Ectodermal cell (in vitro differentiated cells): ENCODE measurements around the gene SMYD3.

Experiments used
- H3K27ac ChIP-seq: 2 replicates; pipeline ENCODE4 v1.7.0; 2013; ENCODE audit warnings: mild to moderate bottlenecking, low read depth, low read length; ENCODE audit not compliant: insufficient read depth, poor library complexity, severe bottlenecking
- H3K27me3 ChIP-seq: 2 replicates; pipeline ENCODE4 v1.7.0; 2013; ENCODE audit warnings: mild to moderate bottlenecking, low read length; ENCODE audit not compliant: insufficient read depth, control insufficient read depth, poor library complexity, severe bottlenecking
- H3K36me3 ChIP-seq: one replicate; pipeline ENCODE4 v1.7.0; 2013; ENCODE audit warnings: low read length; ENCODE audit not compliant: control insufficient read depth, insufficient read depth
- H3K4me1 ChIP-seq: one replicate; pipeline ENCODE4 v1.7.0; 2013; ENCODE audit warnings: low read length; ENCODE audit not compliant: control insufficient read depth, insufficient read depth
- H3K4me3 ChIP-seq: 2 replicates; pipeline ENCODE4 v1.7.0; 2013; ENCODE audit warnings: low read depth, low read length, control low read depth; ENCODE audit not compliant: insufficient read depth
- H3K9me3 ChIP-seq: 2 replicates; pipeline ENCODE4 v1.7.0; 2013; ENCODE audit warnings: mild to moderate bottlenecking, low read length, moderate library complexity; ENCODE audit not compliant: control insufficient read depth
- WGBS, 2 experiments: methylation state at CpG; one replicate each; pipeline ENCODE4 v1.1.7; 2013; ENCODE audit warnings: missing lambda C conversion rate in 2 of 2; 5-methylcytosine and 5-hydroxymethylcytosine counted together

Gene SMYD3

GRCh38 chr1:245710961-245711903, 795.8 kb downstream of the SMYD3 start:
- 76 to 79% methylated on average over 30 of the region's 30 CpGs for WGBS, 2 experiments
- Histone ChIP-seq H3K4me1 (no peaks in the 10 kb centered on the region), H3K27ac (no peak overlapping the region), H3K9me3 (no peaks in the 10 kb centered on the region), H3K27me3 (no peaks in the 10 kb centered on the region), H3K4me3 (no peak overlapping the region), H3K36me3 (no peaks in the 10 kb centered on the region)

- no peaks in the 10 kb centered on the region for H3K27me3 ChIP-seq
- no peaks in the 10 kb centered on the region for H3K9me3 ChIP-seq
- no peaks in the 10 kb centered on the region for H3K4me1 ChIP-seq
- no peak overlapping the region for H3K27ac ChIP-seq
- no peaks in the 10 kb centered on the region for H3K36me3 ChIP-seq
- WGBS, 2 experiments = 92 to 95% methylated on average over 5 of the region's 5 CpGs
- H3K4me3 ChIP-seq = no peak overlapping the region
Observed at GRCh38 chr1:245707941-245708340, 799.1 kb downstream of the SMYD3 start.

GRCh38 chr1:245704765-245705164, 802.3 kb downstream of the SMYD3 start:
- H3K4me1 ChIP-seq = no peaks in the 10 kb centered on the region
- H3K36me3 ChIP-seq = no peaks in the 10 kb centered on the region
- WGBS, 2 experiments = 94 to 95% methylated on average over 7 of the region's 7 CpGs
- H3K9me3 ChIP-seq = no peaks in the 10 kb centered on the region
- no peak overlapping the region for H3K27ac ChIP-seq
- no peaks in the 10 kb centered on the region for H3K27me3 ChIP-seq
- H3K4me3 ChIP-seq = no peak overlapping the region

- no peak overlapping the region for H3K4me3 ChIP-seq
- no peaks in the 10 kb centered on the region for H3K27me3 ChIP-seq
- H3K9me3 ChIP-seq = no peaks in the 10 kb centered on the region
- no peak overlapping the region for H3K27ac ChIP-seq
- H3K4me1 ChIP-seq = no peaks in the 10 kb centered on the region
- H3K36me3 ChIP-seq = no peaks in the 10 kb centered on the region
- 96% methylated on average over 6 of the region's 6 CpGs for WGBS, 2 experiments
Observed at GRCh38 chr1:245704341-245704740, 802.7 kb downstream of the SMYD3 start.

GRCh38 chr1:245702346-245702745, 804.7 kb downstream of the SMYD3 start:
- Histone ChIP-seq H3K27ac (no peak overlapping the region), H3K36me3 (no peaks in the 10 kb centered on the region), H3K9me3 (no peaks in the 10 kb centered on the region), H3K4me1 (no peaks in the 10 kb centered on the region), H3K27me3 (no peaks in the 10 kb centered on the region), H3K4me3 (no peak overlapping the region)
- WGBS, 2 experiments = 95% methylated on average over 13 of the region's 13 CpGs

GRCh38 chr1:245701631-245702030, 805.4 kb downstream of the SMYD3 start:
- 95 to 97% methylated on average over 7 of the region's 7 CpGs for WGBS, 2 experiments
- no peaks in the 10 kb centered on the region for H3K27me3 ChIP-seq
- no peak overlapping the region for H3K4me3 ChIP-seq
- no peaks in the 10 kb centered on the region for H3K36me3 ChIP-seq
- no peak overlapping the region for H3K27ac ChIP-seq
- H3K4me1 ChIP-seq = no peaks in the 10 kb centered on the region
- no peaks in the 10 kb centered on the region for H3K9me3 ChIP-seq

GRCh38 chr1:245700631-245701030, 806.4 kb downstream of the SMYD3 start:
- H3K4me3 ChIP-seq = no peak overlapping the region
- no peak overlapping the region for H3K27ac ChIP-seq
- WGBS, 2 experiments = 94 to 95% methylated on average over 13 of the region's 13 CpGs

More at GRCh38 chr1:245700631-245701030, 806.4 kb downstream of the SMYD3 start:
- H3K4me1 ChIP-seq = no peaks in the 10 kb centered on the region
- no peaks in the 10 kb centered on the region for H3K9me3 ChIP-seq
- no peaks in the 10 kb centered on the region for H3K27me3 ChIP-seq
- H3K36me3 ChIP-seq = no peaks in the 10 kb centered on the region
